D721Med (cell line): ENCODE data around the gene CKB.
A peak's percentile ranks its signal among the peaks of the same experiment; 100 is the strongest.
"Not testable (repeated sequence)": the region's sequence is repeated elsewhere in the genome, so short reads cannot be mapped to it uniquely, and the experiment has no call there.

Experiments used
- DNase-seq: peaks from one replicate; pipeline ENCODE4 v3.0.0; 2011; ENCODE audit warnings: low spot score; ENCODE audit not compliant: insufficient read length
- FAIRE-seq: peaks from 2 replicates; lab custom pipeline; 2011; peaks lifted over from hg19 to GRCh38; lab: Jason Lieb, UNC
- CTCF ChIP-seq: IDR thresholded peaks from 2 replicates; pipeline ENCODE4 v1.5.1; 2012; ENCODE audit warnings: mild to moderate bottlenecking, control low read depth; ENCODE audit not compliant: insufficient read depth; ENCODE audit errors: missing control alignments

CKB gene

GRCh38 chr14:103517174-103517566, 5.5 kb downstream of the CKB start:
- FAIRE-seq (no peak), DNase-seq (no peak)
- TF ChIP-seq CTCF: no peak

- DNase-seq: peak; percentile 12
- no peak for TF ChIP-seq CTCF
- FAIRE-seq: no peak
Observed at GRCh38 chr14:103516426-103517173, 6.0 kb downstream of the CKB start.

- FAIRE-seq (no peak), DNase-seq (peak; percentile 17)
- no peak for TF ChIP-seq CTCF
Observed at GRCh38 chr14:103514596-103515421, 7.8 kb downstream of the CKB start.

- DNase-seq: peak; percentile 13
- TF ChIP-seq CTCF: no peak
- no peak for FAIRE-seq
Observed at GRCh38 chr14:103512701-103513611, 9.7 kb downstream of the CKB start.

- not testable (repeated sequence) for FAIRE-seq
Observed at GRCh38 chr14:103512180-103512579, 10.4 kb downstream of the CKB start.

GRCh38 chr14:103510724-103511693, 11.6 kb downstream of the CKB start:
- FAIRE-seq (no peak), DNase-seq (peak; percentile 11)
- TF ChIP-seq CTCF: no peak

More at GRCh38 chr14:103512180-103512579, 10.4 kb downstream of the CKB start:
- peak; percentile 11 for DNase-seq
